Muscle of back (tissue), 13 donors: ENCODE measurements around the gene EID1. TPM values are rescaled to one million over a fixed set of nuclear protein-coding genes. Genes with fewer than 3 reads are reported as not detected.
"Not testable (repeated sequence)": the region's sequence is repeated elsewhere in the genome, so short reads cannot be mapped to it uniquely, and the experiment has no call there.

Experiments
- DNase-seq, 3 donors: peaks; one replicate each; pipeline versions ENCODE4 v3.0.0 to v3.0.0-alpha.2; 2013
- long read RNA-seq, 9 donors: transcript quantifications; one replicate each; lab custom pipeline, GENCODE V29; 2026
- polyA plus RNA-seq, 10 donors: library from polyadenylated mRNA; unstranded; fragments of 120-200 nt; gene quantifications; one replicate each; pipeline ENCODE4 v1.2.1, GENCODE V29; 2013; ENCODE audit not compliant: insufficient read length in 10 of 10

EID1 gene, protein sequence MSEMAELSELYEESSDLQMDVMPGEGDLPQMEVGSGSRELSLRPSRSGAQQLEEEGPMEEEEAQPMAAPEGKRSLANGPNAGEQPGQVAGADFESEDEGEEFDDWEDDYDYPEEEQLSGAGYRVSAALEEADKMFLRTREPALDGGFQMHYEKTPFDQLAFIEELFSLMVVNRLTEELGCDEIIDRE
- 100 to 1,000 TPM; 204 to 365 (median 233) TPM for polyA plus RNA-seq
- long read RNA-seq, donor 1, transcript EID1-201 (1 exons, 2,298 nt), result major isoform, 238 of 238 reads
- long read RNA-seq, donor 1, partial matches to known transcripts, result 0 of 238 reads
- long read RNA-seq, donor 1, other reads (novel, unspliced or antisense), result 0 of 238 reads
- long read RNA-seq, donor 2, transcript EID1-201 (1 exons, 2,298 nt), result major isoform, 209 of 209 reads
- long read RNA-seq, donor 2, partial matches to known transcripts, result 0 of 209 reads
- long read RNA-seq, donor 2, other reads (novel, unspliced or antisense), result 0 of 209 reads
- long read RNA-seq, donor 3, partial matches to known transcripts, result 0 of 1 reads
- long read RNA-seq, donor 3, other reads (novel, unspliced or antisense), result 0 of 1 reads
- long read RNA-seq, donor 4, transcript EID1-201 (1 exons, 2,298 nt), result major isoform, 268 of 268 reads
- long read RNA-seq, donor 4, partial matches to known transcripts, result 0 of 268 reads
- long read RNA-seq, donor 4, other reads (novel, unspliced or antisense), result 0 of 268 reads
- long read RNA-seq, donor 5, transcript EID1-201 (1 exons, 2,298 nt), result major isoform, 345 of 345 reads
- long read RNA-seq, donor 5, partial matches to known transcripts, result 0 of 345 reads
- long read RNA-seq, donor 5, other reads (novel, unspliced or antisense), result 0 of 345 reads
- long read RNA-seq, donor 6, transcript EID1-201 (1 exons, 2,298 nt), result major isoform, 407 of 407 reads
- long read RNA-seq, donor 6, partial matches to known transcripts, result 0 of 407 reads
- long read RNA-seq, donor 6, other reads (novel, unspliced or antisense), result 0 of 407 reads
- long read RNA-seq, donor 7, transcript EID1-201 (1 exons, 2,298 nt), result major isoform, 209 of 209 reads
- long read RNA-seq, donor 7, partial matches to known transcripts, result 0 of 209 reads
- long read RNA-seq, donor 7, other reads (novel, unspliced or antisense), result 0 of 209 reads
- long read RNA-seq, donor 8, transcript EID1-201 (1 exons, 2,298 nt), result major isoform, 308 of 308 reads
- long read RNA-seq, donor 8, partial matches to known transcripts, result 0 of 308 reads
- long read RNA-seq, donor 8, other reads (novel, unspliced or antisense), result 0 of 308 reads
- long read RNA-seq, donor 9, transcript EID1-201 (1 exons, 2,298 nt), result major isoform, 32 of 32 reads
- long read RNA-seq, donor 9, partial matches to known transcripts, result 0 of 32 reads
- long read RNA-seq, donor 9, other reads (novel, unspliced or antisense), result 0 of 32 reads

DNA sequence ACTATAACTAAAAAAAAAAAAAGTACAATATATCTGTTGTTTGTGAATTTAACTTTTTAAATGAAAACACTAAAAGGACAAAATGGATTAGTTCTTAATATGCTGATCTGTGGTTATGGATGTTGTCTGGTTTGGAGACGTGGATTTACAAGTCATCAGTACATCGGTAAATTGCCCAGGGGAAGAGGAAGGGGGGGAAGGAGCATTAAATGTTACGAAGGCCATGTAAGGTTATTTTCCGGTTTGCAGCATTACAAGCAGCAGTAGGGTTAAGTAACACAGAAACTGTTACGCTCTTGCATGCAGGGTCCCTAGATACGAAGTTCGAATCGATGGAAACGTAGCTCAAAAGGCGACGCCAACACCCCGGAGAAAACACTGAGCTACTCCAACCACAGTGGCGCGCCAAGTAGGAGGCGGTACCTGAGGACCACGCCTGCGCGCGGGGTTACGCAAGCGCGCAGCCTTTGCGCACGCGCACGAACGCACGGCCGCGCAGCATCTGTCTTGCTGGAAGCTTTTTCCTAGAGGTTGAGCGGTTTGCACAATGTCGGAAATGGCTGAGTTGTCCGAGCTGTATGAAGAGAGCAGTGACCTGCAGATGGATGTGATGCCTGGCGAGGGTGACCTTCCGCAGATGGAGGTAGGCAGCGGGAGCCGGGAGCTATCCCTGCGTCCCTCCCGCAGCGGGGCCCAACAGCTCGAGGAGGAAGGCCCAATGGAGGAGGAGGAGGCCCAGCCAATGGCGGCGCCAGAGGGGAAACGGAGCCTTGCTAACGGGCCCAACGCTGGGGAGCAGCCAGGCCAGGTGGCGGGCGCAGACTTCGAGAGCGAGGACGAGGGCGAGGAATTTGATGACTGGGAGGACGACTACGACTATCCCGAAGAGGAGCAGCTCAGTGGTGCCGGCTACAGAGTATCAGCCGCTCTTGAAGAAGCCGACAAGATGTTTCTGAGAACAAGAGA is at the start of gene EID1:
Gene EID1, plus strand, starts transcription at position 505 of the 966 bp plus-strand sequence. Its CDS starts 43 bp downstream, at position 548.
- peak; percentile 96 to 99 (median 99) for DNase-seq

DNA sequence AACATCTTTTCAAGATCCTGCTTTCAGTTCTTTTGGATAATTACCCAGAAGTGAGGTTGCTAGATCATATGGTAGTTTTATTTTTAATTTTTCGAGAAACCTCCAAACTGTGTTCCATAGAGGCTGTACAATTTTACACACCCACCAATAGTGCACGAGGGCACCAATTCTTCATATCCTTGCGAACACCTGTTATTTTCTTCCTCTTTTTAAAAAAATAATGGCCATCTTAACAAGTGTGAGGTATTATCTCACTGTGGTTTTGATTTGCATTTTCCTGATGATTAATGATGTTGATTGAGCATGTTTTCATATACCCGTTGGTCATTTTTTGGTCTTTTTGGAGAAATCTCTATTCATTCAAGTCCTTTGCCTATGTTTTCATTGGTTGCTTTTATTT is 49.5 kb upstream of the EID1 start:
- DNase-seq, result no peak

DNA sequence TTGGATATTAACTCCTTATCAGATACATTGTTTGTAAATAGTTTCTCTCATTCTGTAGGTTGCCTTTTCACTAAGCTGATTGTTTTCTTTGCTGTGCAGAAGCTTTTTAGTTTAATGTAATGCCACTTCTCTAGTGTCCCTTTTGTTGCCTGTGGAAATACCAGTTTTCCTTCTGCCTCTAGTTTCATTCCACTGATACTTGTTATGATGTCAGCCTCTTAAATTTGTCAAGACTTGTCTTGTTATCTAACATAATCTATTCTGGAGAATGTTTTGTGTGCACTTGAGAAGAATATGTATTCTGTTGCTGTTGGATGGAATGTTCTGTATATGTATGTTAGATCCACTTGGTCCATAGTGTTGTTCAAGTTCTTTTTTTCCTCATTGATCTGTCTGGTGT is 49.0 kb upstream of the EID1 start:
- no peak for DNase-seq

DNA sequence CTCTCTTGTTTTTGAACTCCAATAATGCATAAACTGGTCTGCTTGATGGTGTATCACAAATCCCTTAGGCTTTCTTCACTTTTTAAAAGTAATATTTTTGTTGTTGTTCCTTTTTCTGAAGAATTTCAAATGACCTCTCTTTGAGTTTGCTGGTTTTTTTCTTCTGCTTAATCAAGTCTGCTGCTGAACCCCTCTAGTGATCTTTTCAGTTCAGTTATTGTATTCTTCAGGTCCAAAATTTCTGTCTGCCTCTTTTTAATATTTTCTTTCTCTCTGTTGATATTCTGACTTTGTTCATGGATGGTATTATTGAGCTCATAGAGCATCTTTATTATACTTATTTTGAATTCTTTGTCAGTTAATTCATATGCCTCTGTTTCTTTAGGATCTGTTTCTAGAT is 45.3 kb upstream of the EID1 start:
- DNase-seq, result no peak

DNA sequence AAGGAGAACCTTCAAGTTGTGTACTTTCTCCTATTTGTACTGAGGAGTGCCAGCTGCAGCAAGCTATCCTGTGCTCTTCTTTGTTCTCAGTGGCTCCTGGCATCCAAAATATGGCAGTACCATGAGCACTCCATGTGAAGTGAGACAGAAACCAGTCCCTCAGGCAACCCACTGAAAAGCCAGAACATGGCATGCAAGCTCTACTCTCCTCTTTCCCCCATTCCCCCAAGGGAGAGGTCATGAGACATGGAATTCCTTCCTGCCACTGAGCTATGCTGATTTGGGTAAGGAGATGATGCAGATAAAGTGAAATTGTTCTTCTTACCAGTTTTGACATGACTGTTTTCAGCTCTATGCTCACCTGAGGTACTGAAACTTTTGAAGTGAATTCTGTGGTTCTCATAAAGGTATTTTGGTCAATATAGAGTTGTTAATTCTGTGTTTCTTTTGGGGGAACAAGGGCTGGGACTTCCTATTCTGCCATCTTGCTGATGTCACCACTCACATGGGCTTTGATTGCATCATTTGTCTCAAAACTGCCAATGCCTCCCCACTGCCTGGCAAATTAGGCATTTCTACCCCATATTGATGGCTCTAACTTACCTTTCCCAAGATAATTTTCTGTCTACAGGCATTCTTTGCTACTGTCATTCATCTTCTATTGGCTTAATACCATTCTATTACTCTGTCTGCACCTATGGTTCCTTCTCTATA is 44.3 kb upstream of the EID1 start:
- DNase-seq, result no peak

DNA sequence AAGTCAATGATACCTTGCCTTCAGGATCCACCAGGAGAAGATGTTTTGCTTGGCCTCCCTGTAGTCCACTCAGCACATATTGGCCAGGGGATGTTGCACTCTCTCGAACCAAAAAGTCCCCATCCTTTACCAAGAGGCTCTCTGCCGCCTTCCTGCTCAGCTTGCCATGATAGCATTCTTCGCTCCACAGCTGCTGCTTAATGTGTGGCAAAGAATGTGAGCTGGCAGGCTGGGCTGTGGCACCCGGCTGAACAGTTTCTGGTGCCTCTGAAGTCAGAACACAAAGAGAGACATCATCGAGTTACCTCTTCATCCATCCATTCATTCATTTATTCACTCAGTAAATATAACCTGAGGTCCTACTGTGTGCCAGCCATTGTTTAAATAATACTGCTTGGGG is 43.2 kb upstream of the EID1 start:
- no peak for DNase-seq

DNA sequence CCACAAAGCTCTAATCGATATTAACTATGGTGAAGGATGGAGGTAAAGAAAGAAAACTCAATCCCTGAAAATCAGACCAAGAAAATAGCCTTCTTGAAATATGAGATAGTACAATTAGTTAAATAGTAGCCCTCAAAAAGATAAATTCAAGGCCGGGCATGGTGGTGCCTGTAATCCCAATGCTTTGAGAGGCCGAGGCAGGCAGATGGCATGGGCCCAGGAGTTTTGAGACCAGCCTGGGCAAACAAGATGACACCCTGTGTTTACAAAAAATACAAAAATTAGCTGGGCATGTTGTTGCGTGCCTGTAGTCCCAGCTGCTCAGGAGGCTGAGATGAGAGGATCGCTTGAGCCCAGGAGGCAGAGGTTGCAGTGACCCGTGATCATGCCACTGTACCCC is 35.4 kb upstream of the EID1 start:
- DNase-seq, result no peak

DNA sequence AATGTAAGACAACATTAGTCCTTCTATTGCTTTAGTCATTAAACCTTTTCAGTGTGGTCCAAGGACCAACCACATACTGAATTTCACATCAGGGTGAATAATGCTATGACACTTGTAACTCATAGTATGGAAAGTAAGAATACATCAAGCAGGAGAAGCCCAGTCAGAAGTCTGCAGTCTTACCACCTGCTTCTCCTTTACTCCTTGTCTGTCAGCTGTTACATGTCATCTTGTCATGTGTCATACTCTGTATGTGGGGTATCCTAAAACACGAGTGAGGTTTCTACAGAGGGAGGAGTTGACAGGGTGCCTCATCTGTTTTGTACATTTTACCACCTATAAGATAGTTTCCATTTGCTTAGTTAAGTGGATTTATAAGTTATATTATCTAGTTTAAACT is 32.8 kb upstream of the EID1 start:
- no peak for DNase-seq

DNA sequence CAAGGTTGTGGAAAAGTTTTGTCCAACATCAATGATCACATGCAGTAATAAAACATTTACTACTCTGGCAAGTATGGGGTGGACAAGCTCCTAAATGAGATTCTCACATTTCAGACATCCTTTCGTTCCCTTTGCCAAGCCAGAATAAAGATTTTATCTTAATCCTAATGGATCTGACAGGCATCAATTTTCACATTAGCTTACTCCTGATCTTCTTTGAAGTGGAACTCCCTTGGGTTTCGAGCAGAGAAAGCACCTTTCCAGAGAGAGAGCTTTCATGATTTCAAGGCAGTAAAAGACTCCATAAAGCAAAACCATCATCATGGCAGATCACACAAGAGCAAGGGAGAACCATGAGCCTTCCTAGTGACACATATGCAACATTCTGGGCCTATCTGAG is 27.3 kb upstream of the EID1 start:
- no peak for DNase-seq

DNA sequence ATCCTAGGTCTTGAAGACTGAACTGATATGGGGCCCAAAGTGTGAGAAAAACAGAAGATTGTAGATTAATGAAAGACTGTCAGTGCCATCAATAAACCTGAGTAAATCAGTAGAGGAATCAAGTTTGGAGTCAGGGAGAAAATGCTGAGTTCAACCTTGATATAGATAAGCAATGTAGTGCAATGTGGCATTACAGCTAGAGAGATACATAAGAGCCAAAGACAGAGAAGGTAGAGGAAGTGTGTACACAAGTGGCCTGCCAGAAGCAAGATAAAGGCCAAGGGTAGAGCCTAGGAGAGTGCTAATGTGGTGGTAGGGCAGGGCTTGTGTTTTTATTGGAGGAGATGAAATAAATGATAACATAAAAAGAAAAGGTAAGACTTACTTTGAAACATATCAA is 26.0 kb upstream of the EID1 start:
- no peak for DNase-seq

DNA sequence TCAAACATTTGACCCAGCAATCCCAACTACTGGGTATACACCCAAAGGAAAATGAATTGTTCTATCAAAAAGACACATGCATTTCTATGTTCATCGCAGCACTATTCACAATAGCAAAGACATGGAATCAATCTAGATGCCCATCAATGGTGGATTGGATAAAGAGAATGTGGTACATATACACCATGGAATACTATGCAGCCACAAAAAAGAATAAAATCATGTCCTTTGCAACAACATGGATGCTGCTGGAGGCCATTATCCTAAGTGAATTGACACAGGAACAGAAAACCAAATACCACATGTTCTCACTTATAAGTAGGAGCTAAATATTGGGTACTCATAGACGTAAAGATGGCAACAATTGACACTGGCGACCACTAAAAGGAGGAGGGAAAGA is 23.5 kb upstream of the EID1 start:
- not testable (repeated sequence) for DNase-seq

DNA sequence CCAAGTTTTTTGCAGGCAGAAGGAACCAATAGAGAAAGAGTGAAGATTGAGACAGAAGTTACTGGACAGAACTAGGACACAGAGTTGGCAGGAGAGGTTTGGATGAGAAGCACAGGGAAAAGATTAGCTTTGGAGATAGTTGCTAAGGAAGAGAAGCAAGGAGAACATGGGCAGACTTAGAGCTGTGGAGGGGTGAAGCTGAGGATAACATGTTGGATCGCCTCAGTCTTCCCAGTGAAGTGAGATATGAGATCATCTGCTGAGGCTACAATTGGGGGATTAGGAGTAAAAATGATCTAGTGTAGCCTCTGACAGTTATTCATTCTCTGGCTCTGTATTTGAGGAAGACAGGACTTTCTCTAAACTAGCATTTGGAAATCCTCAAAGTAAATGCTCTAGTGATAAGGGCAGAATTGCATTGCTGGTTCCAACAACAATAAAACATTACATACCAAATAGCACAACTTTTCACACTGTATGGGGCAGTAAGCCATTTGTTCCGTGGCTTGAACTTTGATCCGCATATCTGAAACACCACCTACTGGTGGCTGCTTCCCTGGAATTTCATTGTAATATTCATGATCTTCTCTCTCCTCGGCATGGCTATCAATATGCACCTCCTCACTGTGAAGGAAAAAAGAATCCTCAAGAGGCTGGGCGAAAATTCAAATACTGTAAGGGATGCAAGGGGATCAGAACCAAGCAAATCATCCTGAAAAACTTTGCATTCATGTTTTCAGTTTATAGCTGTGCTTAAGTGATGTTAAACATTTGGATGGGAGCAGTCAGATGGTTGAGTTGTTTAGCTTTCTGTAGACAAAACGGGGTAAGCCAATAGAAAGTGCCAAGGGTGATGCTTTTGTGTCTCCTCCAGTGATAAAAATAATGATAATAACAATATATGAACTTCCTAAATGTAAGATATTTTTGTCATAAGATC is 22.2 kb upstream of the EID1 start:
- DNase-seq, result peak; percentile 46 to 76 (median 50)

DNA sequence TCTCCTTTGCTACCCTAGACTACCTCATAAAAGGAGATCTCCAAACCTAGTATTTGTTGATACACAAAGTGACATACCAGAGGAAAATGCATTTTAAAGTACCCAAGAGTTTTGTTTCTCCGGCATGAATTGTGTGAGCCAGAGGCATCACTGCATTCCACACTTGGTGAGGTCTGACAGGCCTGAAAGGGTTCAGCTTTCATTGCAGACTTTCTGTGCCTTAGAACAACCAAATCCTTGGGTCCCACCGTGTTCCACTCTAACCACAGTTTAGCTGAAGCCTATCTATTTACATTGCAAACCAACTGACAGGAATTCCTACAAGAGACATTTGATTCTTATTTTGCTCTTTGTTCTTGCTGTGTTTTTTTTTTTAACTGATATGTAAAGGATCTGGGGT is 21.0 kb upstream of the EID1 start:
- no peak for DNase-seq

DNA sequence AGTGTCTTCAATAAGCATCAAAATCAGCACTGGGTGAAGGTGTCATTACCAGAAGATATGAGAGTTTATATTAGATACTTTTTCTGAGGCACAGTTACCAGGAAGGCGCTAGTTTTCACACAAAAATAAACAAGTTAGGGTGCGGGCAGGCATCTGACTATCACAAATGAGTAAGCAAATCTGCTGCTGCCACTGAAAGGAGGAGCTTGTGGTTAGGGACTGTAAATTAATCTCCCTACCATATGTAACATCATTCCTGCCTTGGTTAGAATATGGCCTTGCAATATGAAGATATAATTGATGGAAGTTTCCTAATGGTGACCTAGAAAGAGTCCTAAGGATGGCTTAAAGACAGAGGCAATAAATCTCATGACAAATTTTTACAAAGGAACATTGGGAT is 19.5 kb upstream of the EID1 start:
- DNase-seq, result peak in 1 of 3 donors; percentile 30

DNA sequence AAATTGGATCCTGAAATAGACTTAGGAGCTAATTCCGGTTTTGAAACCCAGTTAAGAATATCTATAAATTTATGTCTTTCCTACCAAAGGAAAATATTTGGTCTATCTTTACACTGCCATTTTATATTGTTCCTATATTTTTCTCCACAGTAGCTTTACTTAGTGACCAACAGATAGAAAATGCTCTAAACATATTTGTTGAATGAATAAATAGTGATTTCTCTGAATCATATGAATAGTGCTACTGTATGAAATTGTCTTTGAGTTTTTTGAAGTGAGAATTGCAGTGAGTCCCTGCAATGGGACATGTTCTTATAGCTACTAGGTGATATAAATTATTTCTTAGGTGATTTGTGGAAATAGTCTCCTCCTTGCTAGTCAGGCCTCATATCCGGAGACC is 18.5 kb upstream of the EID1 start:
- DNase-seq, result no peak

DNA sequence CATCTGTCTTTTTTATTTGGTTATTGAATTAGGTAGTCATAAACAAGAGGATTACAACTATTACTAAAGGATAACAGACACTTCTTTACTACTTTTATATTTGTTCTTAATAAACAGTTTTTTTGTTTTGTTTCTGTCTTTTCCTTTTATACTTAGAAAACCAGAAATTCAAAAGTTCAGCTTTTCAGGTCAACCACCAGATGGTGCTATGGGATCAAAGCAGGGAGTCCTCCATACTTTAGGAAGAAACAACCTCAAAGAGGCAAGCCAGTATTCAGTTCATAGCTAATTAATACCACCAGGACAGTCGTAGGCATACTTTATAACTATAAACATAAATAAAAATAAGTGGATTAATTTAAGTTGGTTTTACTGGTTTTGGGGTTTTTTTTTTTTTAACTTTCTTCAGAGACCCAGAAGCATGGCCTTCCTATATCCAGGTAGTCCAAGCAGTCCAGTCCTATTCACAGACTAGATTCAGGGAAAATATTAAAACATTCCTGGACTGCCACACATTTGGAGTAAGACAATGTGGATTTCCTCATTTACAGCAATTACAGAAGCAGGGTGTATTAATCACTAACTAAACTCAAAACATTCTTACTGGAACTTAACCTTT is 16.0 kb upstream of the EID1 start:
- peak; percentile 49 to 76 (median 71) for DNase-seq

DNA sequence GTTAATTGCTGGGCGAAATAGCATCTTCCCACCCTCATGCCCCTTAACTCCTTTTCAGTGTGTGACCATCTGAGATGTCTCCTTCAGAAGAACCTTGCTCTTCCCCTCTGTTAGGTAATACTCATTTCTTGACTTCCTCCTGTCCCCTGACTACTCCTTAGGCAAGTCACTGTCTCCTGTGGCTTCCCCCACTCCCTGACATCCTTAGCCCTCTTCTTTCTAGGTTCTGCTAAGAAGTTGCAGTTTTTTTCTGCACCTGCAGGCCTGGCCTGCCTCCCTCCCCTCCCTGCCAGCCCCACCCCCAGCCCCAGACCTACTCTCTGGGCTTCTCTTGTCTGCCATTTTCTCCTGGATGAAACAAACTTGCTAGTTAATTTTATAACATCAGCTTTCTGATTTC is 15.2 kb upstream of the EID1 start:
- DNase-seq, result no peak
